ENCODE results near the gene ROBO1. TPM values are rescaled to one million over a fixed set of nuclear protein-coding genes. Genes with fewer than 3 reads are reported as not detected.
"Not testable (repeated sequence)": the region's sequence is repeated elsewhere in the genome, so short reads cannot be mapped to it uniquely, and the experiment has no call there.

The ROBO1 gene
- polyA plus RNA-seq, 1 donor (not counting 4 experiments of a cell fraction or from before 2014, with no cell fraction given): 27.1 TPM

- Histone ChIP-seq H3K4me3 (ENCODE audit: control insufficient read depth in 2 of 3, extremely low read depth in 1 of 3, insufficient read depth in 2 of 3, low read depth in 1 of 3, low read length in 3 of 3) (no peak overlapping the region), H3K9me1 (ENCODE audit: control insufficient read depth, extremely low read depth, insufficient read depth, low read length) (no peaks in the 10 kb centered on the region), H3K4me2 (ENCODE audit: control insufficient read depth, extremely low read depth, insufficient read depth, low read depth, low read length) (no peak overlapping the region), H3K27me3 (ENCODE audit: control insufficient read depth, extremely low read depth, insufficient read depth, low read length) (no peaks in the 10 kb centered on the region), H2AFZ (ENCODE audit: control insufficient read depth, low read length) (no peak overlapping the region), H3K27ac (ENCODE audit: control insufficient read depth, insufficient read depth, low read length) (no peak overlapping the region), H3K79me2 (ENCODE audit: control insufficient read depth, insufficient read depth, low read length) (no peaks in the 10 kb centered on the region), H3K9ac (ENCODE audit: control insufficient read depth, extremely low read depth, insufficient read depth, low read length) (no peak overlapping the region), H4K20me1 (ENCODE audit: control insufficient read depth, extremely low read depth, insufficient read depth, low read length) (no peaks in the 10 kb centered on the region), H3K36me3 (ENCODE audit: control insufficient read depth in 2 of 2, extremely low read depth in 1 of 2, insufficient read depth in 2 of 2, low read length in 2 of 2) (no peaks in the 10 kb centered on the region), H3K4me1 (ENCODE audit: control insufficient read depth, extremely low read depth, insufficient read depth, low read length) (no peaks in the 10 kb centered on the region), H3K9me3 (ENCODE audit: control insufficient read depth, low read depth, low read length) (no peaks in the 10 kb centered on the region)
- dilution Hi-C loops (cut with MboI; ENCODE audit: extremely low pct_ligation_motif_present, low sequenced_read_pairs): no loop called here
- TF ChIP-seq CTCF (optimal IDR thresholded peaks at IDR 0.05 in 1 of 3, IDR thresholded peaks at IDR 0.05 in 1 of 3, conservative IDR thresholded peaks at IDR 0.05 in 1 of 3; ENCODE audit: extremely low read depth in 1 of 3, insufficient read depth in 2 of 3, low read length in 3 of 3) (no peak), EZH2 (IDR thresholded peaks at IDR 0.05; ENCODE audit: low read length) (no peak)
- FAIRE-seq: no peak
- no peak for DNase-seq (ENCODE audit: low read depth, low spot score)
Measured at GRCh38 chr3:79306934-79307570, 460.7 kb downstream of the ROBO1 start.

DNA sequence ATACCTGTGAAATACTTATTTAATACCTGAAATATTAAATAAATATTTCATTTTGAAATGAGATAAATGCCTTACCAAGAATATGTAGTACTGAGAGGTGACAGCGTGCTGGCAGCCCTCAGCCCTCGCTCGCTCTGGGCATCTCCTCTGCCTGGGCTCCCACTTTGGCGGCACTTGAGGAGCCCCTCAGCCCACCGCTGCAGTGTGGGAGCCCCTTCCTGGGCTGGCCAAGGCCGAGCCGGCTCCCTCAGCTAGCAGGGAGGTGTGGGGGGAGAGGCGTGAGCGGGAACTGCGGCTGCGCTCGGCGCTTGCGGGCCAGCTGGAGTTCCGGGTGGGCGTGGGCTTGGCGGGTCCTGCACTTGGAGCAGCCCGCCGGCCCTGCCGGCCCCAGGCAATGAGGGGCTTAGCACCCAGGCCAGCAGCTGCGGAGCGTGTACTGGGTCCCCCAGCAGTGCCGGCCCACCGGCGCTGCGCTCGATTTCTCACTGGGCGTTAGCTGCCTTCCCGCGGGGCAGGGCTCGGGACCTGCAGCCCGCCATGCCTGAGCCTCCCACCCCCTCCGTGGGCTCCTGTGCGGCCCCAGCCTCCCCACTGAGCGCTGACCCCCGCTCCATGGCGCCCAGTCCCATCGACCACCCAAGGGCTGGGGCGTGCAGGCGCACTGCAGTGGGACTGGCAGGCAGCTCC, 467.7 kb downstream of the ROBO1 start:
- H3K79me2 ChIP-seq (ENCODE audit: control insufficient read depth, insufficient read depth, low read length); H3K9me3 ChIP-seq (ENCODE audit: control insufficient read depth, low read depth, low read length); H4K20me1 ChIP-seq (ENCODE audit: control insufficient read depth, extremely low read depth, insufficient read depth, low read length); H3K4me1 ChIP-seq (ENCODE audit: control insufficient read depth, extremely low read depth, insufficient read depth, low read length); H2AFZ ChIP-seq (ENCODE audit: control insufficient read depth, low read length); H3K36me3 ChIP-seq (ENCODE audit: control insufficient read depth in 2 of 2, extremely low read depth in 1 of 2, insufficient read depth in 2 of 2, low read length in 2 of 2); H3K9ac ChIP-seq (ENCODE audit: control insufficient read depth, extremely low read depth, insufficient read depth, low read length); H3K4me2 ChIP-seq (ENCODE audit: control insufficient read depth, extremely low read depth, insufficient read depth, low read depth, low read length); H3K9me1 ChIP-seq (ENCODE audit: control insufficient read depth, extremely low read depth, insufficient read depth, low read length); FAIRE-seq; H3K27me3 ChIP-seq (ENCODE audit: control insufficient read depth, extremely low read depth, insufficient read depth, low read length); H3K27ac ChIP-seq (ENCODE audit: control insufficient read depth, insufficient read depth, low read length); dilution Hi-C loops (cut with MboI; ENCODE audit: extremely low pct_ligation_motif_present, low sequenced_read_pairs); DNase-seq (ENCODE audit: low read depth, low spot score); H3K4me3 ChIP-seq (ENCODE audit: control insufficient read depth in 2 of 3, extremely low read depth in 1 of 3, insufficient read depth in 2 of 3, low read depth in 1 of 3, low read length in 3 of 3): not testable (repeated sequence)
